HepG2 (cell line): ENCODE data around the gene WFDC11.
"Not testable (repeated sequence)": the region's sequence is repeated elsewhere in the genome, so short reads cannot be mapped to it uniquely, and the experiment has no call there.

Experiments
- CAMTA2 ChIP-seq: sonication (generic); formaldehyde crosslinking; IDR thresholded peaks from 2 replicates; pipeline ENCODE4 v1.4.0; 2020; ENCODE audit warnings: mild to moderate bottlenecking, missing genetic modification reagents, borderline replicate concordance
- FOXA3 ChIP-seq: IDR thresholded peaks from 2 replicates; pipeline ENCODE4 v1.6.1; 2016; ENCODE audit warnings: missing genetic modification reagents, missing compliant biosample characterization
- MTF2 ChIP-seq: sonication (generic); formaldehyde crosslinking; IDR thresholded peaks from 2 replicates; pipeline ENCODE4 v1.5.0; 2020; ENCODE audit warnings: missing genetic modification reagents, borderline replicate concordance
- RBM39 ChIP-seq: fragments of 200-400 bp; formaldehyde crosslinking; IDR thresholded peaks from one replicate; pipeline ENCODE4 v1.6.1; 2018; ENCODE audit warnings: antibody characterized with exemption, mild to moderate bottlenecking, low read depth, low read length; ENCODE audit not compliant: poor library complexity, severe bottlenecking
- ZNF768 ChIP-seq: sonication (generic); formaldehyde crosslinking; IDR thresholded peaks from 2 replicates; pipeline ENCODE4 v1.4.0; 2020; ENCODE audit warnings: missing genetic modification reagents
- ZNF773 ChIP-seq: sonication (generic); formaldehyde crosslinking; IDR thresholded peaks from 2 replicates; pipeline ENCODE4 v1.4.0; 2020; ENCODE audit warnings: missing genetic modification reagents, borderline replicate concordance
- TF ChIP-seq, protein P1 (sequence below): sonication (generic); formaldehyde crosslinking; IDR thresholded peaks from 2 replicates; pipeline ENCODE4 v1.5.0; 2020; ENCODE audit warnings: mild to moderate bottlenecking, missing genetic modification reagents, moderate library complexity
- TF ChIP-seq, protein P2 (sequence below): sonication (generic); formaldehyde crosslinking; IDR thresholded peaks from 2 replicates; pipeline ENCODE4 v1.4.0; 2020; ENCODE audit warnings: missing genetic modification reagents

- not testable (repeated sequence) for TF ChIP-seq ZNF773 (CRISPR knock-in tag); CAMTA2 (CRISPR knock-in tag); RBM39; FOXA3 (CRISPR knock-in tag); MTF2; ZNF768 (CRISPR knock-in tag)
- TF ChIP-seq, protein P1, sequence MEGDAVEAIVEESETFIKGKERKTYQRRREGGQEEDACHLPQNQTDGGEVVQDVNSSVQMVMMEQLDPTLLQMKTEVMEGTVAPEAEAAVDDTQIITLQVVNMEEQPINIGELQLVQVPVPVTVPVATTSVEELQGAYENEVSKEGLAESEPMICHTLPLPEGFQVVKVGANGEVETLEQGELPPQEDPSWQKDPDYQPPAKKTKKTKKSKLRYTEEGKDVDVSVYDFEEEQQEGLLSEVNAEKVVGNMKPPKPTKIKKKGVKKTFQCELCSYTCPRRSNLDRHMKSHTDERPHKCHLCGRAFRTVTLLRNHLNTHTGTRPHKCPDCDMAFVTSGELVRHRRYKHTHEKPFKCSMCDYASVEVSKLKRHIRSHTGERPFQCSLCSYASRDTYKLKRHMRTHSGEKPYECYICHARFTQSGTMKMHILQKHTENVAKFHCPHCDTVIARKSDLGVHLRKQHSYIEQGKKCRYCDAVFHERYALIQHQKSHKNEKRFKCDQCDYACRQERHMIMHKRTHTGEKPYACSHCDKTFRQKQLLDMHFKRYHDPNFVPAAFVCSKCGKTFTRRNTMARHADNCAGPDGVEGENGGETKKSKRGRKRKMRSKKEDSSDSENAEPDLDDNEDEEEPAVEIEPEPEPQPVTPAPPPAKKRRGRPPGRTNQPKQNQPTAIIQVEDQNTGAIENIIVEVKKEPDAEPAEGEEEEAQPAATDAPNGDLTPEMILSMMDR (CRISPR knock-in tag), result not testable (repeated sequence)
- TF ChIP-seq, protein P2, sequence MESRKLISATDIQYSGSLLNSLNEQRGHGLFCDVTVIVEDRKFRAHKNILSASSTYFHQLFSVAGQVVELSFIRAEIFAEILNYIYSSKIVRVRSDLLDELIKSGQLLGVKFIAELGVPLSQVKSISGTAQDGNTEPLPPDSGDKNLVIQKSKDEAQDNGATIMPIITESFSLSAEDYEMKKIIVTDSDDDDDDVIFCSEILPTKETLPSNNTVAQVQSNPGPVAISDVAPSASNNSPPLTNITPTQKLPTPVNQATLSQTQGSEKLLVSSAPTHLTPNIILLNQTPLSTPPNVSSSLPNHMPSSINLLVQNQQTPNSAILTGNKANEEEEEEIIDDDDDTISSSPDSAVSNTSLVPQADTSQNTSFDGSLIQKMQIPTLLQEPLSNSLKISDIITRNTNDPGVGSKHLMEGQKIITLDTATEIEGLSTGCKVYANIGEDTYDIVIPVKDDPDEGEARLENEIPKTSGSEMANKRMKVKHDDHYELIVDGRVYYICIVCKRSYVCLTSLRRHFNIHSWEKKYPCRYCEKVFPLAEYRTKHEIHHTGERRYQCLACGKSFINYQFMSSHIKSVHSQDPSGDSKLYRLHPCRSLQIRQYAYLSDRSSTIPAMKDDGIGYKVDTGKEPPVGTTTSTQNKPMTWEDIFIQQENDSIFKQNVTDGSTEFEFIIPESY (CRISPR knock-in tag), result not testable (repeated sequence)
Observed at GRCh38 chr20:45693346-45693745, 23.3 kb upstream of the WFDC11 start.
